IMR-90 (cell line): ENCODE results near the gene SENP2. TPM values are rescaled to one million over a fixed set of nuclear protein-coding genes. Genes with fewer than 3 reads are reported as not detected.

Experiments
- ATAC-seq: fragments of 200-7000 bp; cut with Tn5 transposase; 2 replicates; pipeline ENCODE4 v1.9.1; 2020; ENCODE audit warnings: low read depth, mild to moderate bottlenecking, moderate library complexity
- BruUV-seq: library from RNA; stranded (reverse); fragments of 400-500 nt; replicated peaks from 2 replicates; lab custom pipeline; 2021; lab: Mats Ljungman, UMichigan
- CTCF ChIA-PET: fragments of 300-600 bp; formaldehyde crosslinking; extraction: SDS; loops from one replicate; lab custom pipeline; 2021; ENCODE audit warnings: antibody characterized with exemption; lab: Yijun Ruan, JAX
- POLR2A ChIA-PET: fragments of 300-600 bp; sonication (Branson Sonifier 250); formaldehyde crosslinking; loops from one replicate; lab custom pipeline; 2022; ENCODE audit warnings: antibody characterized with exemption; ENCODE audit not compliant: unreplicated experiment; lab: Charles Lee
- DNase-seq: peaks from one replicate; pipeline ENCODE4 v3.0.0; 2013
- H2AFZ ChIP-seq: replicated peaks from 2 replicates; pipeline ENCODE3; 2013; ENCODE audit warnings: low read length, mild to moderate bottlenecking; ENCODE audit not compliant: poor library complexity
- H2AK5ac ChIP-seq: 2 replicates; pipeline ENCODE4 v1.6.1; 2013; ENCODE audit warnings: low read depth, low read length, inconsistent platforms
- H2AK9ac ChIP-seq: replicated peaks from 2 replicates; pipeline ENCODE3; 2013; ENCODE audit warnings: mild to moderate bottlenecking, low read depth, low read length, moderate library complexity; ENCODE audit not compliant: poor library complexity
- H2BK120ac ChIP-seq: 2 replicates; pipeline ENCODE4 v1.6.1; 2013; ENCODE audit warnings: low read depth, low read length, inconsistent platforms
- H2BK15ac ChIP-seq: 3 replicates; pipeline ENCODE4 v1.6.1; 2013; ENCODE audit warnings: low read depth, low read length, inconsistent platforms
- H2BK20ac ChIP-seq: 2 replicates; pipeline ENCODE4 v1.6.1; 2013; ENCODE audit warnings: low read depth, mild to moderate bottlenecking, inconsistent platforms, low read length, moderate library complexity
- H2BK5ac ChIP-seq: 2 replicates; pipeline ENCODE4 v1.6.1; 2013; ENCODE audit warnings: mild to moderate bottlenecking, low read depth, low read length, inconsistent platforms; ENCODE audit not compliant: poor library complexity, severe bottlenecking
- H3K14ac ChIP-seq: replicated peaks from 2 replicates; pipeline ENCODE4 v1.6.1; 2013; ENCODE audit warnings: low read depth, low read length, inconsistent platforms
- H3K18ac ChIP-seq: 2 replicates; pipeline ENCODE4 v1.6.1; 2013; ENCODE audit warnings: low read depth, low read length, control low read depth
- H3K23ac ChIP-seq: 2 replicates; pipeline ENCODE4 v1.6.1; 2013; ENCODE audit warnings: low read depth, low read length, inconsistent platforms
- H3K27ac ChIP-seq: 2 replicates; pipeline ENCODE4 v1.5.1; 2013; ENCODE audit warnings: mild to moderate bottlenecking, control low read depth, low read length; ENCODE audit not compliant: insufficient read depth
- H3K27me3 ChIP-seq: 2 replicates; pipeline ENCODE4 v1.6.1; 2013; ENCODE audit warnings: low read length; ENCODE audit not compliant: control insufficient read depth, insufficient read depth
- H3K36me3 ChIP-seq: 2 replicates; pipeline ENCODE4 v1.6.1; 2013; ENCODE audit warnings: low read length, mixed read lengths; ENCODE audit not compliant: control insufficient read depth, insufficient read depth
- H3K4ac ChIP-seq: 2 replicates; pipeline ENCODE4 v1.6.1; 2013; ENCODE audit warnings: low read depth, low read length, inconsistent platforms
- H3K4me1 ChIP-seq: 2 replicates; pipeline ENCODE4 v1.6.1; 2013; ENCODE audit warnings: low read length, mixed read lengths; ENCODE audit not compliant: control insufficient read depth, insufficient read depth
- H3K4me2 ChIP-seq: 2 replicates; pipeline ENCODE4 v1.6.1; 2013; ENCODE audit warnings: low read depth, mild to moderate bottlenecking, control low read depth, low read length, moderate library complexity
- H3K4me3 ChIP-seq: 2 replicates; pipeline ENCODE4 v1.5.1; 2013; ENCODE audit warnings: low read depth, mild to moderate bottlenecking, control low read depth, low read length, moderate library complexity; ENCODE audit not compliant: insufficient read depth
- H3K56ac ChIP-seq: 2 replicates; pipeline ENCODE4 v1.6.1; 2013; ENCODE audit warnings: low read length, inconsistent platforms; ENCODE audit not compliant: insufficient read depth; ENCODE audit errors: extremely low read depth
- H3K79me1 ChIP-seq, 2 experiments: 2 replicates each; pipeline ENCODE4 v1.6.1; 2013; ENCODE audit warnings: low read length in 2 of 2, inconsistent platforms in 1 of 2, low read depth in 1 of 2
- H3K9ac ChIP-seq: 2 replicates; pipeline ENCODE4 v1.6.1; 2013; ENCODE audit warnings: low read depth, low read length, control low read depth
- H3K9me1 ChIP-seq: 2 replicates; pipeline ENCODE4 v1.6.1; 2013; ENCODE audit warnings: low read length, inconsistent platforms; ENCODE audit not compliant: insufficient read depth
- H3K9me3 ChIP-seq: 2 replicates; pipeline ENCODE4 v1.6.1; 2013; ENCODE audit warnings: low read length; ENCODE audit not compliant: control insufficient read depth, insufficient read depth
- H4K20me1 ChIP-seq: 2 replicates; pipeline ENCODE4 v1.6.1; 2013; ENCODE audit warnings: low read length, inconsistent platforms; ENCODE audit not compliant: insufficient read depth
- H4K5ac ChIP-seq: 2 replicates; pipeline ENCODE4 v1.6.1; 2013; ENCODE audit warnings: mild to moderate bottlenecking, low read depth, low read length, control low read depth
- H4K8ac ChIP-seq, 2 experiments: 2 replicates each; pipeline ENCODE4 v1.6.1; 2013; ENCODE audit warnings: low read depth in 2 of 2, low read length in 2 of 2, control low read depth in 1 of 2, inconsistent platforms in 1 of 2
- H4K91ac ChIP-seq: 2 replicates; pipeline ENCODE4 v1.6.1; 2013; ENCODE audit warnings: low read depth, low read length, inconsistent platforms; ENCODE audit not compliant: insufficient read depth
- BHLHE40 ChIP-seq: fragments of 150-350 bp; IDR thresholded peaks from 2 replicates; pipeline ENCODE4 v1.6.1; 2016; ENCODE audit warnings: mild to moderate bottlenecking, low read depth, low read length
- CEBPB ChIP-seq: IDR thresholded peaks from 2 replicates; pipeline ENCODE4 v1.6.1; 2012; ENCODE audit warnings: low read depth, low read length, improper control_type of control experiment
- CHD1 ChIP-seq: IDR thresholded peaks from 2 replicates; pipeline ENCODE4 v1.6.1; 2012; ENCODE audit warnings: low read depth, low read length, improper control_type of control experiment
- FOS ChIP-seq: fragments of 150-350 bp; IDR thresholded peaks from 2 replicates; pipeline ENCODE4 v1.6.1; 2016; ENCODE audit warnings: low read depth, low read length
- MAFK ChIP-seq: IDR thresholded peaks from 2 replicates; pipeline ENCODE4 v1.6.1; 2012; ENCODE audit warnings: low read depth, low read length, improper control_type of control experiment
- MAZ ChIP-seq: IDR thresholded peaks from 2 replicates; pipeline ENCODE4 v1.6.1; 2012; ENCODE audit warnings: low read depth, mild to moderate bottlenecking, low read length, improper control_type of control experiment, moderate library complexity, borderline replicate concordance
- MXI1 ChIP-seq: IDR thresholded peaks from 2 replicates; pipeline ENCODE4 v1.6.1; 2012; ENCODE audit warnings: low read depth, mild to moderate bottlenecking, low read length, moderate library complexity, borderline replicate concordance
- NFE2L2 ChIP-seq: fragments of 150-350 bp; IDR thresholded peaks from 2 replicates; pipeline ENCODE4 v1.6.1; 2016; ENCODE audit warnings: low read depth, mild to moderate bottlenecking, low read length
- POLR2A ChIP-seq: IDR thresholded peaks from 2 replicates; pipeline ENCODE4 v1.6.1; 2012; ENCODE audit warnings: mild to moderate bottlenecking, low read depth, low read length
- RAD21 ChIP-seq: IDR thresholded peaks from 2 replicates; pipeline ENCODE4 v1.6.1; 2012; ENCODE audit warnings: low read length, improper control_type of control experiment
- RCOR1 ChIP-seq: IDR thresholded peaks from 2 replicates; pipeline ENCODE4 v1.6.1; 2012; ENCODE audit warnings: mild to moderate bottlenecking, low read length, improper control_type of control experiment; ENCODE audit not compliant: insufficient replicate concordance
- RFX5 ChIP-seq: IDR thresholded peaks from 2 replicates; pipeline ENCODE4 v1.8.0; 2012; ENCODE audit warnings: low read depth, mild to moderate bottlenecking, low read length, moderate library complexity
- SMC3 ChIP-seq: fragments of 150-350 bp; IDR thresholded peaks from 2 replicates; pipeline ENCODE4 v1.6.1; 2016; ENCODE audit warnings: low read depth, mild to moderate bottlenecking, antibody characterized with exemption, low read length, moderate library complexity
- WGBS, 2 experiments: methylation state at CpG; one replicate each; pipeline versions ENCODE4 v1.1.5 to v1.1.7; 2013; ENCODE audit warnings: missing lambda C conversion rate in 2 of 2; ENCODE audit not compliant: insufficient read length in 1 of 2; ENCODE audit errors: extremely low coverage in 2 of 2; 5-methylcytosine and 5-hydroxymethylcytosine counted together
- dilution Hi-C: fragments of 300-500 bp; cut with HindIII; formaldehyde crosslinking; loops from one replicate; pipeline ENCODE4 v1.14.3; 2018; ENCODE audit warnings: low sequenced_read_pairs; ENCODE audit not compliant: unreplicated experiment
- in situ Hi-C: fragments of 300-500 bp; cut with MboI; formaldehyde crosslinking; loops from 3 replicates; pipeline ENCODE4 v1.14.3; 2019; ENCODE audit warnings: low sequenced_read_pairs, inconsistent platforms, mixed read lengths
- intact Hi-C: fragments of 100-400 bp; cut with micrococcal nuclease; formaldehyde crosslinking; loops from 2 replicates; pipeline ENCODE4 v1.10.0; 2022
- polyA plus RNA-seq, 3 experiments: library from polyadenylated mRNA; depleted of rRNA; stranded (reverse); fragments of >200 nt; gene quantifications; 2 replicates each; pipeline ENCODE4 v1.2.3, GENCODE V29; 2012; ENCODE audit warnings: low replicate concordance in 1 of 3
- total RNA-seq: library from RNA; depleted of rRNA; stranded (reverse); fragments of >200 nt; gene quantifications from 2 replicates; pipeline ENCODE4 v1.2.3, GENCODE V29; 2012
- TF ChIP-seq, protein P1 (sequence below): conservative IDR thresholded peaks from 2 replicates; pipeline ENCODE4 v1.5.1; 2012; ENCODE audit warnings: mild to moderate bottlenecking, low read depth, low read length, improper control_type of control experiment
- TF ChIP-seq, protein P2 (sequence below): fragments of 150-350 bp; IDR thresholded peaks from 2 replicates; pipeline ENCODE4 v1.6.1; 2016; ENCODE audit warnings: low read depth, mild to moderate bottlenecking, low read length, moderate library complexity, borderline replicate concordance
- TF ChIP-seq, protein P3 (sequence below): fragments of 150-350 bp; IDR thresholded peaks from 2 replicates; pipeline ENCODE4 v1.6.1; 2017; ENCODE audit warnings: mild to moderate bottlenecking, antibody characterized with exemption, low read length, low read depth

SENP2 gene
- total and polyA plus RNA-seq, 2 of the 4 experiments (the other 2 are of a cell fraction) = 9.4 to 15.2 TPM

DNA sequence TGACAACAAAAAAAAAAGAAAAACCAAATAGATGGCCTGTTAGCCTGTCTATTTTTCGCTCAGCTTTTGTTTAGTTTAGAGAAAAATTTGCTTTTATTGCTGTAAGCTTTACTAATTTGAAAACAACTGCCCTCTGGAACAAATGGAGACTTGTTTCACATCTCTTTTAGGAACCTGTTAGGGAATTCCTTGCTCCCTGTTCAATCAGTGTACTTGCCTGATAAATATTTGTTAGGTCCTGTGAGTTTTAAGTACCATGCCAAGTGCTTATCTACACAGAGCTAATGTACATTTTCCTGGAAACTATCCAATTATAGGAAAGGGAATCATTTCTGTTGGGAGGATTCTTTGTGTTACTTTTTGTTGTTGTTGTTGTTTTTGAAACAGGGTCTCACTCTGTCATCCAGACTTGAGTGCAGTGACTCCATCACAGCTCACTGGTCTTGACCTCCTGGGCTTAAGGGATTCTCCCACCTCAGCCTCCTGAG lies 30.2 kb upstream of the SENP2 start:
- ChIA-PET POLR2A (no interaction called here), CTCF (interaction anchor here (0.6 kb wide), 1 partner anchor 69 kb away, joined by 5 read pairs; no protein-coding TSS in a partner anchor)
- no peak for DNase-seq
- no peak overlapping the region for H3K4me2 ChIP-seq
- H3K14ac ChIP-seq = no peak overlapping the region
- no peak overlapping the region for H2BK15ac ChIP-seq
- no peaks in the 10 kb centered on the region for H4K20me1 ChIP-seq
- H3K56ac ChIP-seq = no peak overlapping the region
- no peak overlapping the region for H4K5ac ChIP-seq
- H3K9me1 ChIP-seq = no peaks in the 10 kb centered on the region
- H3K27me3 ChIP-seq = peaks cover 1% of the 10 kb centered on the region
- H2AK9ac ChIP-seq = no peak overlapping the region
- intact Hi-C loops = loop anchor here (5.0 kb wide), 1 partner anchor 194 kb away; the partner anchor contains the start of gene MAP3K13
- H4K8ac ChIP-seq = no peak overlapping the region
- no peak overlapping the region for H3K9ac ChIP-seq
- no peak overlapping the region for H2BK20ac ChIP-seq
- no peak overlapping the region for H3K27ac ChIP-seq
- H2AFZ ChIP-seq = no peak overlapping the region
- no peak overlapping the region for H2BK5ac ChIP-seq
- TF ChIP-seq CEBPB (no peak), RFX5 (no peak), BHLHE40 (no peak), MAZ (no peak), POLR2A (no peak), CHD1 (no peak), FOS (no peak), MXI1 (no peak), MAFK (no peak), RCOR1 (no peak), RAD21 (no peak), SMC3 (no peak), NFE2L2 (no peak)
- TF ChIP-seq, protein P1, sequence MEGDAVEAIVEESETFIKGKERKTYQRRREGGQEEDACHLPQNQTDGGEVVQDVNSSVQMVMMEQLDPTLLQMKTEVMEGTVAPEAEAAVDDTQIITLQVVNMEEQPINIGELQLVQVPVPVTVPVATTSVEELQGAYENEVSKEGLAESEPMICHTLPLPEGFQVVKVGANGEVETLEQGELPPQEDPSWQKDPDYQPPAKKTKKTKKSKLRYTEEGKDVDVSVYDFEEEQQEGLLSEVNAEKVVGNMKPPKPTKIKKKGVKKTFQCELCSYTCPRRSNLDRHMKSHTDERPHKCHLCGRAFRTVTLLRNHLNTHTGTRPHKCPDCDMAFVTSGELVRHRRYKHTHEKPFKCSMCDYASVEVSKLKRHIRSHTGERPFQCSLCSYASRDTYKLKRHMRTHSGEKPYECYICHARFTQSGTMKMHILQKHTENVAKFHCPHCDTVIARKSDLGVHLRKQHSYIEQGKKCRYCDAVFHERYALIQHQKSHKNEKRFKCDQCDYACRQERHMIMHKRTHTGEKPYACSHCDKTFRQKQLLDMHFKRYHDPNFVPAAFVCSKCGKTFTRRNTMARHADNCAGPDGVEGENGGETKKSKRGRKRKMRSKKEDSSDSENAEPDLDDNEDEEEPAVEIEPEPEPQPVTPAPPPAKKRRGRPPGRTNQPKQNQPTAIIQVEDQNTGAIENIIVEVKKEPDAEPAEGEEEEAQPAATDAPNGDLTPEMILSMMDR = no peak
- TF ChIP-seq, protein P2, sequence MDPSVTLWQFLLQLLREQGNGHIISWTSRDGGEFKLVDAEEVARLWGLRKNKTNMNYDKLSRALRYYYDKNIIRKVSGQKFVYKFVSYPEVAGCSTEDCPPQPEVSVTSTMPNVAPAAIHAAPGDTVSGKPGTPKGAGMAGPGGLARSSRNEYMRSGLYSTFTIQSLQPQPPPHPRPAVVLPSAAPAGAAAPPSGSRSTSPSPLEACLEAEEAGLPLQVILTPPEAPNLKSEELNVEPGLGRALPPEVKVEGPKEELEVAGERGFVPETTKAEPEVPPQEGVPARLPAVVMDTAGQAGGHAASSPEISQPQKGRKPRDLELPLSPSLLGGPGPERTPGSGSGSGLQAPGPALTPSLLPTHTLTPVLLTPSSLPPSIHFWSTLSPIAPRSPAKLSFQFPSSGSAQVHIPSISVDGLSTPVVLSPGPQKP = no peak
- TF ChIP-seq, protein P3, sequence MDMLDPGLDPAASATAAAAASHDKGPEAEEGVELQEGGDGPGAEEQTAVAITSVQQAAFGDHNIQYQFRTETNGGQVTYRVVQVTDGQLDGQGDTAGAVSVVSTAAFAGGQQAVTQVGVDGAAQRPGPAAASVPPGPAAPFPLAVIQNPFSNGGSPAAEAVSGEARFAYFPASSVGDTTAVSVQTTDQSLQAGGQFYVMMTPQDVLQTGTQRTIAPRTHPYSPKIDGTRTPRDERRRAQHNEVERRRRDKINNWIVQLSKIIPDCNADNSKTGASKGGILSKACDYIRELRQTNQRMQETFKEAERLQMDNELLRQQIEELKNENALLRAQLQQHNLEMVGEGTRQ = no peak
- in situ Hi-C loops = no loop called here
- ATAC-seq = no peak
- no CpG with 5 or more reads among the region's 1 CpG for WGBS, 2 experiments
- no peaks in the 10 kb centered on the region for H3K9me3 ChIP-seq
- BruUV-seq = no TSS peak
- no peak overlapping the region for H2AK5ac ChIP-seq
- no peak overlapping the region for H3K23ac ChIP-seq
- no peak overlapping the region for H3K4ac ChIP-seq
- H3K4me3 ChIP-seq = no peak overlapping the region
- no peak overlapping the region for H4K91ac ChIP-seq
- H3K79me1 ChIP-seq = no peaks in the 10 kb centered on the region
- H3K4me1 ChIP-seq = peaks cover 5% of the 10 kb centered on the region; the same call in 1 of the 2 replicates
- H2BK120ac ChIP-seq = no peak overlapping the region
- dilution Hi-C loops = no loop called here
- no peaks in the 10 kb centered on the region for H3K36me3 ChIP-seq
- no peak overlapping the region for H3K18ac ChIP-seq
